G401.6 (cell line): ENCODE data around the gene GPR156.

Source experiments
- FAIRE-seq: peaks from 2 replicates; lab custom pipeline; 2012; peaks lifted over from hg19 to GRCh38; lab: Jason Lieb, UNC

GPR156 gene

DNA sequence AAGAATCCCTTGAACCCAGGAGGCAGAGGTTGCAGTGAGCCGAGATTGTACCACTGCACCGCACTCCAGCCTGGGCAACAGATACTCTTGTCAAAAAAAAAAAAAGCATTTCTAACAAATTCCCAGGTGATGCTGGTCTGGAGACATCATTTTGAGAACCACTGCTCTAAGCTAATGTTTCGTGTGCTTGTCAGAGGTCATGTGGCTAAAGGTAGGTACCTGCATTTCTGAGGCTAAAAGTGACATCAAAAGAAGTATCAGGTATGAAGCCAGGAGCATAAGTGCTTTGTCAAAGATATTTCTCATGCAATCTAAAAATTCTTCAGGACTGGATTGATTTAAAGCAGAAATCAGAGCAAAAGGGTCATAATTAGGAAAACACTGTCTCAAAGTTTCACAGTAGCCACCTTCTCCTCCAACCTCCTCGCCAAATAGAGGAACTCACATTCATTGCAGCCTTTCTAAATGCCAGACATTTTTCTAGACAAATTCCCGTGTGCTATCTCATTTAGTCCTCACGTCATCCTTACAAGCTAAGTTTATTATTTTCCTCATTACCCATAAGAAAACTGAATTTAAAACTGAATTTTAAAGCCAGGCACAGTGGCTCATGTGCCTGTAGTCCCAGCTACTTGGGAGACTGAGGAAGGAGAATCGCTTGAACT is 165.0 kb downstream of the GPR156 start:
- FAIRE-seq: no peak
